GM12878 (cell line): ENCODE results near the gene OXTR. TPM values are rescaled to one million over a fixed set of nuclear protein-coding genes. Genes with fewer than 3 reads are reported as not detected.

Source experiments
- ATAC-seq: fragments of 200-7000 bp; cut with Tn5 transposase; 3 replicates; pipeline ENCODE4 v1.9.1; 2020; ENCODE audit warnings: mild to moderate bottlenecking, moderate library complexity
- BruUV-seq: library from RNA; stranded (reverse); fragments of 400-500 nt; replicated peaks from 2 replicates; lab custom pipeline; 2021; lab: Mats Ljungman, UMichigan
- CTCF ChIA-PET: fragments of 300-600 bp; sonication (Branson Sonifier 250); formaldehyde crosslinking; extraction: SDS; loops from one replicate; lab custom pipeline; 2021; ENCODE audit warnings: inconsistent platforms; lab: Yijun Ruan, JAX
- POLR2A ChIA-PET: fragments of 350-600 bp; formaldehyde crosslinking; extraction: SDS; loops from one replicate; lab custom pipeline; 2021; ENCODE audit warnings: inconsistent platforms; lab: Charles Lee
- RAD21 ChIA-PET: fragments of 300-600 bp; sonication (Branson Sonifier 250); formaldehyde crosslinking; loops from one replicate; lab custom pipeline; 2023; ENCODE audit warnings: antibody characterized with exemption; ENCODE audit not compliant: unreplicated experiment; lab: Charles Lee
- SMC1A ChIA-PET: fragments of 300-600 bp; sonication (Branson Sonifier 250); formaldehyde crosslinking; loops from one replicate; lab custom pipeline; 2023; ENCODE audit not compliant: unreplicated experiment, uncharacterized antibody; lab: Charles Lee
- DNase-seq: peaks from one replicate; pipeline ENCODE4 v3.0.0-alpha.2; 2011; ENCODE audit warnings: low read depth, low spot score
- FAIRE-seq: peaks from 3 replicates; lab custom pipeline; 2011; peaks lifted over from hg19 to GRCh38; lab: Jason Lieb, UNC
- H2AFZ ChIP-seq: 2 replicates; pipeline ENCODE4 v1.6.0; 2011; ENCODE audit warnings: low read depth, low read length, control low read depth; ENCODE audit not compliant: control insufficient read depth
- H3K27ac ChIP-seq: 2 replicates; pipeline ENCODE4 v1.5.1; 2011; ENCODE audit warnings: control low read depth; ENCODE audit not compliant: control insufficient read depth, insufficient read depth
- H3K27me3 ChIP-seq, 2 experiments: replicated peaks in 1 of 2; 2 replicates each; pipeline versions ENCODE4 v1.6.0 to v1.6.1; 2011; ENCODE audit warnings: low read length in 1 of 2; ENCODE audit not compliant: control insufficient read depth in 2 of 2, insufficient read depth in 2 of 2
- H3K36me3 ChIP-seq, 2 experiments: 2 replicates each; pipeline ENCODE4 v1.5.1; 2011; ENCODE audit warnings: low read length in 1 of 2; ENCODE audit not compliant: control insufficient read depth in 2 of 2, insufficient read depth in 2 of 2
- H3K4me1 ChIP-seq: 2 replicates; pipeline ENCODE4 v1.6.1; 2011; ENCODE audit warnings: mild to moderate bottlenecking, low read length, moderate library complexity, mixed read lengths; ENCODE audit not compliant: control insufficient read depth, insufficient read depth
- H3K4me2 ChIP-seq: 2 replicates; pipeline ENCODE4 v1.6.0; 2011; ENCODE audit warnings: control low read depth; ENCODE audit not compliant: control insufficient read depth, insufficient read depth
- H3K4me3 ChIP-seq: fragments of 200-600 bp; sonication (generic); 2 replicates; pipeline ENCODE4 v1.5.1; 2016
- H3K79me2 ChIP-seq: 2 replicates; pipeline ENCODE4 v1.6.0; 2011; ENCODE audit warnings: low read length; ENCODE audit not compliant: control insufficient read depth, insufficient read depth
- H3K9ac ChIP-seq: 2 replicates; pipeline ENCODE4 v1.8.0; 2011; ENCODE audit warnings: low read length, control low read depth, mixed read lengths; ENCODE audit not compliant: control insufficient read depth, insufficient read depth
- H3K9me3 ChIP-seq: replicated peaks from 3 replicates; pipeline ENCODE4 v1.5.1; 2011; ENCODE audit warnings: mild to moderate bottlenecking, low read length; ENCODE audit not compliant: control insufficient read depth, insufficient read depth
- H4K20me1 ChIP-seq: 2 replicates; pipeline ENCODE4 v1.6.0; 2011; ENCODE audit not compliant: control insufficient read depth, insufficient read depth
- NFYA ChIP-seq: IDR thresholded peaks from 2 replicates; pipeline ENCODE4 v1.6.1; 2011; ENCODE audit warnings: low read depth, mild to moderate bottlenecking, low read length, improper control_type of control experiment, borderline replicate concordance
- SPI1 ChIP-seq: IDR thresholded peaks from 2 replicates; pipeline ENCODE4 v1.6.1; 2011; ENCODE audit warnings: low read depth, mild to moderate bottlenecking, low read length, moderate library complexity, borderline replicate concordance; ENCODE audit not compliant: insufficient read depth
- WGBS: methylation state at CpG from one replicate; pipeline ENCODE4 v1.1.6; 2016; ENCODE audit warnings: low lambda C conversion rate; ENCODE audit not compliant: insufficient replicate concordance, insufficient coverage; ENCODE audit errors: missing lambda C conversion rate; 5-methylcytosine and 5-hydroxymethylcytosine counted together
- in situ Hi-C: fragments of 300-500 bp; cut with MboI; formaldehyde crosslinking; loops from 9 replicates; pipeline ENCODE4 v1.14.3; 2018; ENCODE audit warnings: mixed read lengths
- intact Hi-C: fragments of 100-400 bp; cut with micrococcal nuclease; formaldehyde crosslinking; loops from one replicate; pipeline ENCODE4 v1.14.2; 2022; ENCODE audit not compliant: unreplicated experiment
- polyA plus RNA-seq, 11 experiments: library from polyadenylated mRNA; depleted of rRNA in 4 of 11; unstranded in 6 of 11; stranded (reverse) in 5 of 11; fragments of >200 nt; fragmentation: Nextera tagmentation in 4 of 11; fragmentation: Illumina TruSeq in 1 of 11; extraction: Ambion mirVana in 4 of 11; extraction: Trizol in 1 of 11; gene quantifications; 1 replicate in 1 of 11; 2 replicates in 10 of 11; pipeline versions ENCODE4 v1.2.1 to v1.2.3, GENCODE V29; 2011 to 2016; ENCODE audit warnings: inconsistent platforms in 2 of 11, missing spikeins in 2 of 11, low read depth in 1 of 11
- total RNA-seq, 4 experiments: library from RNA; depleted of rRNA in 3 of 4; stranded (reverse); fragments of >200 nt in 3 of 4; fragmentation: Illumina TruSeq in 1 of 4; extraction: Trizol in 1 of 4; gene quantifications; 2 replicates each; pipeline versions ENCODE4 v1.2.1 to v1.2.3, GENCODE V29; 2013 to 2021
- TF ChIP-seq, protein P1 (sequence below): IDR thresholded peaks from 2 replicates; pipeline ENCODE4 v1.6.1; 2011; ENCODE audit warnings: mild to moderate bottlenecking, low read depth, low read length, moderate library complexity; ENCODE audit not compliant: insufficient replicate concordance
- TF ChIP-seq, protein P2 (sequence below): fragments of 450-650 bp; IDR thresholded peaks from 2 replicates; pipeline ENCODE4 v1.6.1; 2018; ENCODE audit warnings: borderline replicate concordance, mild to moderate bottlenecking; ENCODE audit not compliant: partially characterized antibody
- TF ChIP-seq, protein P3 (sequence below): fragments of 450-650 bp; IDR thresholded peaks from 2 replicates; pipeline ENCODE4 v1.6.1; 2017; ENCODE audit warnings: borderline replicate concordance
- TF ChIP-seq, protein P4 (sequence below), 3 experiments: IDR thresholded peaks in 2 of 3; conservative IDR thresholded peaks in 1 of 3; 2 replicates each; pipeline ENCODE4 v1.5.1; 2011; ENCODE audit warnings: low read depth in 3 of 3, low read length in 3 of 3, mild to moderate bottlenecking in 3 of 3, control low read depth in 2 of 3, moderate library complexity in 2 of 3, inconsistent platforms in 1 of 3, mixed read lengths in 1 of 3; ENCODE audit not compliant: control insufficient read depth in 2 of 3, insufficient read depth in 1 of 3; ENCODE audit errors: extremely low read depth in 1 of 3

Gene OXTR
- total and polyA plus RNA-seq, 10 of the 15 experiments (the other 5 are each of a cell fraction or from before 2014, with no cell fraction given), result 0.43 to 5.9 (median 2.6) TPM

DNA sequence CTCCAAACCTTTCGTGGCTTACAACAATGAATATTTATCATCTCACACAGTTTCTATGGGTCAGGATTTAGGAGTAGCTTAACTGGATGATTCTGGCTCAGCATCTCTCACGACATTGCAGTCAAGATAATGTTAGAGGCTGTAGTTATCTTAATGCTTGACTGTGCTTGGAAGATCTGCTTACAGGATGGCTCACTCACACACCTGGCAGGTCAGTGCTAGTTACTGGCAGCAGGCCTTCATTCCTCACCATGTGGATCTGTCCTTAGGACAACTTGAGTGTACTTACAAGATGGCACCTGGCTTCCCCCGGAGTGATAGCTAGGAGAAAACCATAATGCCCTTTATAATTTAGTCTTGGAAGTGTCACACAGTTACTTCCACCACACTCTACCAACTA lies 32.8 kb upstream of the OXTR start:
- POLR2A ChIA-PET, result no interaction called here

DNA sequence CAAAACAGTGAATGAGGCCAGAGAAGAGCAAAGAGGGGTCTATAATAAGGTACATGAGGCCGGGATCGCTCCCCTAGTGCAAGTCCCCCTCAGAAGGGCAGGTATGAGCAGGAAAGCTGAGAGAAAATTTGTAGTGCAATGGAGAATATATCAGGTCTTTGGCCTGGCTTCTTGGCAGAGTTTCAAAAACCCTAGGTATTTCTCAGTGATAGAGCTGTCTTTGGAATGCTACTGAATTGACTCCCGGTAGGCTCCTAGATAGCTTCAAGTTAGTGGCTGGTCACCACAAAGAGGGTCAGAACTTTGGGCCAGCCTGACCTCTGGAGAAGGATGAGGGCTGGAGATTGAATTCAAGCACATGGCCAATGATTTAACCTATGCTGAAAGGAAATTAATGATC lies 30.6 kb upstream of the OXTR start:
- no peak overlapping the region for H3K9ac ChIP-seq
- CTCF ChIA-PET, result no interaction called here
- RAD21 ChIA-PET, result no interaction called here
- no peak overlapping the region for H3K4me3 ChIP-seq
- DNase-seq (no peak), ATAC-seq (no peak), FAIRE-seq (no peak)
- no peak overlapping the region for H2AFZ ChIP-seq
- 37% methylated on average over 3 of the region's 3 CpGs for WGBS
- no peaks in the 10 kb centered on the region for H3K36me3 ChIP-seq
- no peak for TF ChIP-seq SPI1
- TF ChIP-seq, protein P1, sequence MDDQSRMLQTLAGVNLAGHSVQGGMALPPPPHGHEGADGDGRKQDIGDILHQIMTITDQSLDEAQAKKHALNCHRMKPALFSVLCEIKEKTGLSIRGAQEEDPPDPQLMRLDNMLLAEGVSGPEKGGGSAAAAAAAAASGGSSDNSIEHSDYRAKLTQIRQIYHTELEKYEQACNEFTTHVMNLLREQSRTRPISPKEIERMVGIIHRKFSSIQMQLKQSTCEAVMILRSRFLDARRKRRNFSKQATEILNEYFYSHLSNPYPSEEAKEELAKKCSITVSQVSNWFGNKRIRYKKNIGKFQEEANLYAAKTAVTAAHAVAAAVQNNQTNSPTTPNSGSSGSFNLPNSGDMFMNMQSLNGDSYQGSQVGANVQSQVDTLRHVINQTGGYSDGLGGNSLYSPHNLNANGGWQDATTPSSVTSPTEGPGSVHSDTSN, result no peak
- TF ChIP-seq, protein P2, sequence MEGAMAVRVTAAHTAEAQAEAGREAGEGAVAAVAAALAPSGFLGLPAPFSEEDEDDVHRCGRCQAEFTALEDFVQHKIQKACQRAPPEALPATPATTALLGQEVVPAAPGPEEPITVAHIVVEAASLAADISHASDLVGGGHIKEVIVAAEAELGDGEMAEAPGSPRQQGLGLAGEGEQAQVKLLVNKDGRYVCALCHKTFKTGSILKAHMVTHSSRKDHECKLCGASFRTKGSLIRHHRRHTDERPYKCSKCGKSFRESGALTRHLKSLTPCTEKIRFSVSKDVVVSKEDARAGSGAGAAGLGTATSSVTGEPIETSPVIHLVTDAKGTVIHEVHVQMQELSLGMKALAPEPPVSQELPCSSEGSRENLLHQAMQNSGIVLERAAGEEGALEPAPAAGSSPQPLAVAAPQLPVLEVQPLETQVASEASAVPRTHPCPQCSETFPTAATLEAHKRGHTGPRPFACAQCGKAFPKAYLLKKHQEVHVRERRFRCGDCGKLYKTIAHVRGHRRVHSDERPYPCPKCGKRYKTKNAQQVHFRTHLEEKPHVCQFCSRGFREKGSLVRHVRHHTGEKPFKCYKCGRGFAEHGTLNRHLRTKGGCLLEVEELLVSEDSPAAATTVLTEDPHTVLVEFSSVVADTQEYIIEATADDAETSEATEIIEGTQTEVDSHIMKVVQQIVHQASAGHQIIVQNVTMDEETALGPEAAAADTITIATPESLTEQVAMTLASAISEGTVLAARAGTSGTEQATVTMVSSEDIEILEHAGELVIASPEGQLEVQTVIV, result no peak
- TF ChIP-seq, protein P3, sequence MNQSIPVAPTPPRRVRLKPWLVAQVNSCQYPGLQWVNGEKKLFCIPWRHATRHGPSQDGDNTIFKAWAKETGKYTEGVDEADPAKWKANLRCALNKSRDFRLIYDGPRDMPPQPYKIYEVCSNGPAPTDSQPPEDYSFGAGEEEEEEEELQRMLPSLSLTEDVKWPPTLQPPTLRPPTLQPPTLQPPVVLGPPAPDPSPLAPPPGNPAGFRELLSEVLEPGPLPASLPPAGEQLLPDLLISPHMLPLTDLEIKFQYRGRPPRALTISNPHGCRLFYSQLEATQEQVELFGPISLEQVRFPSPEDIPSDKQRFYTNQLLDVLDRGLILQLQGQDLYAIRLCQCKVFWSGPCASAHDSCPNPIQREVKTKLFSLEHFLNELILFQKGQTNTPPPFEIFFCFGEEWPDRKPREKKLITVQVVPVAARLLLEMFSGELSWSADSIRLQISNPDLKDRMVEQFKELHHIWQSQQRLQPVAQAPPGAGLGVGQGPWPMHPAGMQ, result no peak
- H3K9me3 ChIP-seq, result no peaks in the 10 kb centered on the region
- H3K27me3 ChIP-seq, result no peaks in the 10 kb centered on the region
- intact Hi-C loops, result no loop called here
- no peaks in the 10 kb centered on the region for H4K20me1 ChIP-seq
- H3K4me2 ChIP-seq, result no peak overlapping the region
- H3K79me2 ChIP-seq, result no peaks in the 10 kb centered on the region
- no peaks in the 10 kb centered on the region for H3K4me1 ChIP-seq
- no peak overlapping the region for H3K27ac ChIP-seq
- POLR2A ChIA-PET, result no interaction called here
- BruUV-seq, result no TSS peak
- SMC1A ChIA-PET, result no interaction called here
- in situ Hi-C loops, result no loop called here

More for the DNA sequence above, 32.8 kb upstream of the OXTR start:
- in situ Hi-C loops, result no loop called here
- Histone ChIP-seq H3K27me3 (no peaks in the 10 kb centered on the region), H3K4me3 (no peak overlapping the region), H3K9ac (no peak overlapping the region), H4K20me1 (no peaks in the 10 kb centered on the region), H3K27ac (no peak overlapping the region), H2AFZ (no peak overlapping the region), H3K9me3 (no peaks in the 10 kb centered on the region), H3K4me2 (no peak overlapping the region), H3K36me3 (no peaks in the 10 kb centered on the region), H3K4me1 (no peaks in the 10 kb centered on the region), H3K79me2 (no peaks in the 10 kb centered on the region)
- DNase-seq (no peak), ATAC-seq (no peak), FAIRE-seq (no peak)
- no TSS peak for BruUV-seq
- intact Hi-C loops, result no loop called here
- 38% methylated on average over 3 of the region's 3 CpGs for WGBS
- RAD21 ChIA-PET, result no interaction called here
- TF ChIP-seq, protein P4, sequence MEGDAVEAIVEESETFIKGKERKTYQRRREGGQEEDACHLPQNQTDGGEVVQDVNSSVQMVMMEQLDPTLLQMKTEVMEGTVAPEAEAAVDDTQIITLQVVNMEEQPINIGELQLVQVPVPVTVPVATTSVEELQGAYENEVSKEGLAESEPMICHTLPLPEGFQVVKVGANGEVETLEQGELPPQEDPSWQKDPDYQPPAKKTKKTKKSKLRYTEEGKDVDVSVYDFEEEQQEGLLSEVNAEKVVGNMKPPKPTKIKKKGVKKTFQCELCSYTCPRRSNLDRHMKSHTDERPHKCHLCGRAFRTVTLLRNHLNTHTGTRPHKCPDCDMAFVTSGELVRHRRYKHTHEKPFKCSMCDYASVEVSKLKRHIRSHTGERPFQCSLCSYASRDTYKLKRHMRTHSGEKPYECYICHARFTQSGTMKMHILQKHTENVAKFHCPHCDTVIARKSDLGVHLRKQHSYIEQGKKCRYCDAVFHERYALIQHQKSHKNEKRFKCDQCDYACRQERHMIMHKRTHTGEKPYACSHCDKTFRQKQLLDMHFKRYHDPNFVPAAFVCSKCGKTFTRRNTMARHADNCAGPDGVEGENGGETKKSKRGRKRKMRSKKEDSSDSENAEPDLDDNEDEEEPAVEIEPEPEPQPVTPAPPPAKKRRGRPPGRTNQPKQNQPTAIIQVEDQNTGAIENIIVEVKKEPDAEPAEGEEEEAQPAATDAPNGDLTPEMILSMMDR (IDR thresholded peaks at IDR 0.05 in 2 of 3, conservative IDR thresholded peaks at IDR 0.05 in 1 of 3; ENCODE audit: control insufficient read depth in 2 of 3, extremely low read depth in 1 of 3, insufficient read depth in 1 of 3, low read depth in 3 of 3, low read length in 3 of 3), result no peak
- TF ChIP-seq NFYA, result no peak
- CTCF ChIA-PET, result no interaction called here
- SMC1A ChIA-PET, result no interaction called here
